ENCODE measurements around the gene TRAF6.

Gene TRAF6

GRCh38 chr11:36478700-36479329 lies 31.3 kb downstream of the TRAF6 start:
- no peak for DNase-seq (ENCODE audit: extremely low read depth, insufficient read length)
- Histone ChIP-seq H3K4me3 (replicated peaks; ENCODE audit: low read depth, low read length) (no peak overlapping the region), H3K36me3 (ENCODE audit: control insufficient read depth, insufficient read depth, low read length) (no peaks in the 10 kb centered on the region), H3K27me3 (replicated peaks; ENCODE audit: control insufficient read depth, insufficient read depth, low read length) (no peaks in the 10 kb centered on the region)
- peak; percentile 49 for TF ChIP-seq CTCF (IDR thresholded peaks at IDR 0.05; ENCODE audit: insufficient read depth, low read length, poor library complexity, severe bottlenecking)

DNA sequence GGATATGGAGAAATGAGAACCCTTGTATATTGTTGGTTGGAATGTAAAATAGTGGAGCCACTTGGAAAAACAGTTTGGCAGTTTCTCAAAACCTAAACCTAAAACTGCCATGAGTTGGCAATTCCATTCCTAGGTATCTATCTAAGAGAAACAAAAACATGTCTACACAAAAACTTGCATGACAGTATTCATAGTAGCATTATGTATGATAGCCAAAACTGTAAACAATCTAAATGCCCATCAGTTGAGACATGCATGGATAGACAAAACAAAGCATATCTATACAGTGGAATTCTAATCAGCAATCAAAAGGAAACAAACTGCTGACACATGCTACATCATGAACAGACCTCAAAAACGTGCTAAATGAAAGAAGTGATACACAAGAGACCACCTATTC lies 34.9 kb downstream of the TRAF6 start:
- H3K27me3 ChIP-seq (replicated peaks; ENCODE audit: control insufficient read depth, insufficient read depth, low read length): no peaks in the 10 kb centered on the region
- DNase-seq (ENCODE audit: extremely low read depth, insufficient read length): no peak
- H3K36me3 ChIP-seq (ENCODE audit: control insufficient read depth, insufficient read depth, low read length): no peaks in the 10 kb centered on the region
- TF ChIP-seq CTCF (IDR thresholded peaks at IDR 0.05; ENCODE audit: insufficient read depth, low read length, poor library complexity, severe bottlenecking): no peak
- no peak overlapping the region for H3K4me3 ChIP-seq (replicated peaks; ENCODE audit: low read depth, low read length)

- no peak for TF ChIP-seq CTCF (IDR thresholded peaks at IDR 0.05; ENCODE audit: insufficient read depth, low read length, poor library complexity, severe bottlenecking)
- Histone ChIP-seq H3K4me3 (replicated peaks; ENCODE audit: low read depth, low read length) (no peak overlapping the region), H3K27me3 (replicated peaks; ENCODE audit: control insufficient read depth, insufficient read depth, low read length) (no peaks in the 10 kb centered on the region), H3K36me3 (ENCODE audit: control insufficient read depth, insufficient read depth, low read length) (no peaks in the 10 kb centered on the region)
- no peak for DNase-seq (ENCODE audit: extremely low read depth, insufficient read length)
Observed at GRCh38 chr11:36471577-36471976, 38.5 kb downstream of the TRAF6 start.

GRCh38 chr11:36469881-36470802 lies 39.9 kb downstream of the TRAF6 start:
- Histone ChIP-seq H3K27me3 (replicated peaks; ENCODE audit: control insufficient read depth, insufficient read depth, low read length) (no peaks in the 10 kb centered on the region), H3K4me3 (replicated peaks; ENCODE audit: low read depth, low read length) (no peak overlapping the region), H3K36me3 (ENCODE audit: control insufficient read depth, insufficient read depth, low read length) (no peaks in the 10 kb centered on the region)
- DNase-seq (ENCODE audit: extremely low read depth, insufficient read length): no peak
- no peak for TF ChIP-seq CTCF (IDR thresholded peaks at IDR 0.05; ENCODE audit: insufficient read depth, low read length, poor library complexity, severe bottlenecking)

DNA sequence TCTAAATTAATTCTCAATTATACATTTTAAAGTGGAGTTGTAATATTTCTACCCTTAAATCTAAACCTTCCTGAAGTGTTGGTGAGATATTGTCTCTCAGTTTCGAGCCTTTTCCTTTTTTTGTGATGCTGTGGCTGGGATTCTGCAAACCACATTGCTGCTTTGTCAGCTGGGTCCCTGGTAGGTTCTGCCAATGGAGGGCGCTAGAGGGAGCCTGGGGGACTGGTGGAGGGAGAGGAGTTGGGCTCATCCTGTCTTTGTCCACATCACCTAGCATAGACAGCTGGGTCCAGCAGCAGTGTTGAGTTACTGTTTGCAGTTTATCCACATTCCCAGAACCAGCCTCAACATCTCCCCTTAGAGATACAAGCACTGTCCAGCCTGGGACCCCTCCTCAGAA lies 41.0 kb downstream of the TRAF6 start:
- no peaks in the 10 kb centered on the region for H3K27me3 ChIP-seq (replicated peaks; ENCODE audit: control insufficient read depth, insufficient read depth, low read length)
- DNase-seq (ENCODE audit: extremely low read depth, insufficient read length): no peak
- TF ChIP-seq CTCF (IDR thresholded peaks at IDR 0.05; ENCODE audit: insufficient read depth, low read length, poor library complexity, severe bottlenecking): peak; percentile 37
- H3K36me3 ChIP-seq (ENCODE audit: control insufficient read depth, insufficient read depth, low read length): no peaks in the 10 kb centered on the region
- H3K4me3 ChIP-seq (replicated peaks; ENCODE audit: low read depth, low read length): no peak overlapping the region
